GM19395 (cell line): ENCODE measurements around the gene CGB7.
"Not testable (repeated sequence)": the region's sequence is repeated elsewhere in the genome, so short reads cannot be mapped to it uniquely, and the experiment has no call there.

Experiments
- ATAC-seq: cut with Tn5 transposase; IDR thresholded peaks from one replicate; pipeline ENCODE4 v1.9.1; 2021; ENCODE audit warnings: mild to moderate bottlenecking, moderate library complexity; ENCODE audit not compliant: unreplicated experiment

CGB7 gene

GRCh38 chr19:49073514-49074378 lies 16.2 kb upstream of the CGB7 start:
- ATAC-seq = no peak

- no peak for ATAC-seq
These were observed 14.5 kb upstream of the CGB7 start for GRCh38 chr19:49071860-49072547.

- ATAC-seq = no peak
These were observed 12.9 kb upstream of the CGB7 start for GRCh38 chr19:49070416-49070815.

GRCh38 chr19:49069026-49069425 lies 11.5 kb upstream of the CGB7 start:
- ATAC-seq = no peak

- no peak for ATAC-seq
These were observed 10.0 kb upstream of the CGB7 start for GRCh38 chr19:49067554-49067953.

- no peak for ATAC-seq
These were observed 8.5 kb upstream of the CGB7 start for GRCh38 chr19:49065905-49066512.

GRCh38 chr19:49064768-49065611 lies 7.4 kb upstream of the CGB7 start, which contains the start of gene NTF4:
Gene NTF4, minus strand, starts transcription at chr19:49064818. Its CDS starts 2,821 bp downstream, at chr19:49061997.
- ATAC-seq = no peak

GRCh38 chr19:49064029-49064629 lies 6.6 kb upstream of the CGB7 start:
- no peak for ATAC-seq

GRCh38 chr19:49061445-49061844 lies 3.9 kb upstream of the CGB7 start:
- no peak for ATAC-seq

GRCh38 chr19:49061000-49061399 lies 3.5 kb upstream of the CGB7 start:
- ATAC-seq = no peak

GRCh38 chr19:49059053-49059452 lies 1.5 kb upstream of the CGB7 start:
- ATAC-seq = no peak

- ATAC-seq = no peak
These were observed 1.0 kb upstream of the CGB7 start for GRCh38 chr19:49058562-49058961.

- ATAC-seq = not testable (repeated sequence)
These were observed 500 bp downstream of the CGB7 start for GRCh38 chr19:49056902-49057596.

GRCh38 chr19:49056101-49056901 lies 1.2 kb downstream of the CGB7 start:
- ATAC-seq = no peak

GRCh38 chr19:49050376-49051033 lies 7.0 kb downstream of the CGB7 start:
- ATAC-seq = not testable (repeated sequence)

- not testable (repeated sequence) for ATAC-seq
These were observed 7.7 kb downstream of the CGB7 start for GRCh38 chr19:49049834-49050233.

GRCh38 chr19:49049011-49049410 lies 8.5 kb downstream of the CGB7 start, which contains the start of gene CGB8:
Gene CGB8, minus strand, starts transcription at chr19:49049111. Its CDS starts 372 bp downstream, at chr19:49048739.
- not testable (repeated sequence) for ATAC-seq

GRCh38 chr19:49043548-49043947 lies 14.0 kb downstream of the CGB7 start, which contains the start of gene CGB5:
Gene CGB5, plus strand, starts transcription at chr19:49043848. Its CDS starts 362 bp downstream, at chr19:49044210.
- not testable (repeated sequence) for ATAC-seq
